Measurements from ENCODE around the gene MTHFD1L.

GRCh38 chr6:151058021-151058733 lies 192.7 kb downstream of the MTHFD1L start:
- TF ChIP-seq POLR2AphosphoS5 (IDR thresholded peaks at IDR 0.05) (no peak), CTCF (IDR thresholded peaks at IDR 0.05) (no peak)
